WTC11 (cell line): ENCODE measurements around the gene SMIM12. TPM values are rescaled to one million over a fixed set of nuclear protein-coding genes. Genes with fewer than 3 reads are reported as not detected.

Experiments
- ATAC-seq: fragments of 200-7000 bp; cut with Tn5 transposase; 2 replicates; pipeline ENCODE4 v1.10.0; 2021; ENCODE audit warnings: mild to moderate bottlenecking, moderate library complexity
- Bru-seq: library from RNA; stranded (reverse); fragments of 400-500 nt; gene quantifications from one replicate; lab custom pipeline; 2021; lab: Mats Ljungman, UMichigan
- CTCF ChIA-PET: fragments of 300-600 bp; sonication (Branson Sonifier 250); formaldehyde crosslinking; loops from one replicate; lab custom pipeline; 2021; ENCODE audit warnings: antibody characterized with exemption; lab: Charles Lee
- POLR2A ChIA-PET: fragments of 350-600 bp; sonication (Branson Sonifier 250); formaldehyde crosslinking; loops from one replicate; lab custom pipeline; 2021; ENCODE audit warnings: antibody characterized with exemption; lab: Charles Lee
- DNase-seq: peaks from one replicate; pipeline ENCODE4 v3.0.0; 2021; ENCODE audit warnings: low spot score
- H3K27ac Mint-ChIP-seq: 2 replicates; pipeline ENCODE4 v1.8.0; 2021; ENCODE audit warnings: mixed read lengths
- H3K27me3 Mint-ChIP-seq: 2 replicates; pipeline ENCODE4 v1.8.0; 2021; ENCODE audit warnings: low read depth, mild to moderate bottlenecking, moderate library complexity, mixed read lengths
- H3K36me3 Mint-ChIP-seq: 2 replicates; pipeline ENCODE4 v1.8.0; 2021; ENCODE audit warnings: mixed read lengths
- H3K4me1 Mint-ChIP-seq: 2 replicates; pipeline ENCODE4 v1.8.0; 2022; ENCODE audit warnings: mixed read lengths
- H3K4me3 Mint-ChIP-seq: 2 replicates; pipeline ENCODE4 v1.8.0; 2021; ENCODE audit warnings: mild to moderate bottlenecking, moderate library complexity, mixed read lengths
- H3K9me3 Mint-ChIP-seq: 2 replicates; pipeline ENCODE4 v1.8.0; 2021; ENCODE audit warnings: mixed read lengths
- CBFB ChIP-seq: sonication (generic); formaldehyde crosslinking; IDR thresholded peaks from 2 replicates; pipeline ENCODE4 v1.8.1; 2022; ENCODE audit warnings: mild to moderate bottlenecking, low read depth, missing genetic modification reagents
- ELF4 ChIP-seq: sonication (generic); formaldehyde crosslinking; IDR thresholded peaks from 2 replicates; pipeline ENCODE4 v1.8.1; 2022; ENCODE audit warnings: low read depth, mild to moderate bottlenecking, moderate library complexity, missing genetic modification reagents
- ETV6 ChIP-seq: sonication (generic); formaldehyde crosslinking; IDR thresholded peaks from 2 replicates; pipeline ENCODE4 v1.8.1; 2022; ENCODE audit warnings: mild to moderate bottlenecking, missing genetic modification reagents
- FOXJ3 ChIP-seq: sonication (generic); formaldehyde crosslinking; IDR thresholded peaks from 2 replicates; pipeline ENCODE4 v1.9.0; 2021; ENCODE audit warnings: missing genetic modification reagents, mild to moderate bottlenecking, borderline replicate concordance
- NFE2L1 ChIP-seq: sonication (generic); formaldehyde crosslinking; IDR thresholded peaks from 2 replicates; pipeline ENCODE4 v1.8.1; 2023; ENCODE audit warnings: missing genetic modification reagents
- NFYB ChIP-seq: sonication (generic); formaldehyde crosslinking; conservative IDR thresholded peaks from 2 replicates; pipeline ENCODE4 v1.8.0; 2022; ENCODE audit warnings: low read depth, missing genetic modification reagents
- NR1H2 ChIP-seq: sonication (generic); formaldehyde crosslinking; IDR thresholded peaks from 2 replicates; pipeline ENCODE4 v1.9.0; 2021; ENCODE audit warnings: mild to moderate bottlenecking, moderate library complexity, missing genetic modification reagents
- NR3C1 ChIP-seq: sonication (generic); formaldehyde crosslinking; conservative IDR thresholded peaks from 2 replicates; pipeline ENCODE4 v1.8.1; 2023; ENCODE audit warnings: low read depth, mild to moderate bottlenecking, missing genetic modification reagents
- RORB ChIP-seq: fragments of 250-450 bp; sonication (Bioruptor Pico); IDR thresholded peaks from 2 replicates; pipeline ENCODE4 v1.9.0; 2021; ENCODE audit warnings: mild to moderate bottlenecking
- SMAD3 ChIP-seq: sonication (generic); formaldehyde crosslinking; IDR thresholded peaks from 2 replicates; pipeline ENCODE4 v1.8.0; 2022; ENCODE audit warnings: missing genetic modification reagents, mild to moderate bottlenecking, borderline replicate concordance
- SMAD4 ChIP-seq: sonication (generic); formaldehyde crosslinking; IDR thresholded peaks from 2 replicates; pipeline ENCODE4 v1.8.0; 2022; ENCODE audit warnings: mild to moderate bottlenecking, missing genetic modification reagents
- SP1 ChIP-seq: sonication (generic); formaldehyde crosslinking; conservative IDR thresholded peaks from 2 replicates; pipeline ENCODE4 v1.8.1; 2022; ENCODE audit warnings: missing genetic modification reagents
- TEAD1 ChIP-seq: sonication (generic); formaldehyde crosslinking; IDR thresholded peaks from 2 replicates; pipeline ENCODE4 v1.8.0; 2022; ENCODE audit warnings: mild to moderate bottlenecking, missing genetic modification reagents
- long read RNA-seq, 3 experiments: library from RNA in 1 of 3; library from capped mRNA in 1 of 3; library from polyadenylated mRNA in 1 of 3; unstranded in 2 of 3; stranded (forward) in 1 of 3; transcript quantifications; one replicate each; pipeline ENCODE4 v2.0.0, GENCODE V29; 2021
- total RNA-seq: library from RNA; stranded (reverse); gene quantifications from 3 replicates; pipeline ENCODE4 v1.2.3, GENCODE V29; 2021
- TF ChIP-seq, protein P1 (sequence below): sonication (generic); formaldehyde crosslinking; IDR thresholded peaks from 2 replicates; pipeline ENCODE4 v1.8.0; 2022; ENCODE audit warnings: mild to moderate bottlenecking, missing genetic modification reagents
- TF ChIP-seq, protein P2 (sequence below): sonication (generic); formaldehyde crosslinking; IDR thresholded peaks from 2 replicates; pipeline ENCODE4 v1.8.0; 2023; ENCODE audit warnings: missing genetic modification reagents, mild to moderate bottlenecking, borderline replicate concordance
- TF ChIP-seq, protein P3 (sequence below): sonication (generic); formaldehyde crosslinking; IDR thresholded peaks from 2 replicates; pipeline ENCODE4 v1.8.1; 2023; ENCODE audit warnings: mild to moderate bottlenecking, missing genetic modification reagents, moderate library complexity
- TF ChIP-seq, protein P4 (sequence below): sonication (generic); formaldehyde crosslinking; IDR thresholded peaks from 2 replicates; pipeline ENCODE4 v1.8.1; 2022; ENCODE audit warnings: low read depth, missing genetic modification reagents, borderline replicate concordance
- TF ChIP-seq, protein P5 (sequence below): sonication (generic); formaldehyde crosslinking; conservative IDR thresholded peaks from 2 replicates; pipeline ENCODE4 v1.8.1; 2022; ENCODE audit warnings: mild to moderate bottlenecking, missing genetic modification reagents
- TF ChIP-seq, protein P6 (sequence below): sonication (generic); formaldehyde crosslinking; IDR thresholded peaks from 2 replicates; pipeline ENCODE4 v1.8.1; 2023; ENCODE audit warnings: mild to moderate bottlenecking, missing genetic modification reagents
- TF ChIP-seq, protein P7 (sequence below): fragments of 250-450 bp; sonication (Bioruptor Pico); IDR thresholded peaks from 2 replicates; pipeline ENCODE4 v1.9.0; 2021; ENCODE audit warnings: mild to moderate bottlenecking, borderline replicate concordance

Gene SMIM12, protein sequence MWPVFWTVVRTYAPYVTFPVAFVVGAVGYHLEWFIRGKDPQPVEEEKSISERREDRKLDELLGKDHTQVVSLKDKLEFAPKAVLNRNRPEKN
- total RNA-seq (34.6 to 41.9 TPM (median 39.6 TPM) in 3 replicates), Bru-seq, nascent RNA (percentile 91 among the genes with signal in this experiment)
- long read RNA-seq, experiment 1, transcript SMIM12-202 (2 exons, 897 nt): minor isoform, 6 of 85 reads
- long read RNA-seq, experiment 1, transcript SMIM12-206 (2 exons, 3,454 nt): major isoform, 68 of 85 reads
- long read RNA-seq, experiment 1, partial matches to known transcripts: 0 of 85 reads
- long read RNA-seq, experiment 1, other reads (novel, unspliced or antisense): 10 of 85 reads
- long read RNA-seq, experiment 2, transcript SMIM12-206 (2 exons, 3,454 nt): major isoform, 36 of 55 reads
- long read RNA-seq, experiment 2, partial matches to known transcripts: 9 of 55 reads
- long read RNA-seq, experiment 2, other reads (novel, unspliced or antisense): 8 of 55 reads
- long read RNA-seq, experiment 3, transcript SMIM12-206 (2 exons, 3,454 nt): major isoform, 189 of 215 reads
- long read RNA-seq, experiment 3, transcript SMIM12-202 (2 exons, 897 nt): minor isoform, 22 of 215 reads
- long read RNA-seq, experiment 3, partial matches to known transcripts: 1 of 215 reads
- long read RNA-seq, experiment 3, other reads (novel, unspliced or antisense): 3 of 215 reads

DNA sequence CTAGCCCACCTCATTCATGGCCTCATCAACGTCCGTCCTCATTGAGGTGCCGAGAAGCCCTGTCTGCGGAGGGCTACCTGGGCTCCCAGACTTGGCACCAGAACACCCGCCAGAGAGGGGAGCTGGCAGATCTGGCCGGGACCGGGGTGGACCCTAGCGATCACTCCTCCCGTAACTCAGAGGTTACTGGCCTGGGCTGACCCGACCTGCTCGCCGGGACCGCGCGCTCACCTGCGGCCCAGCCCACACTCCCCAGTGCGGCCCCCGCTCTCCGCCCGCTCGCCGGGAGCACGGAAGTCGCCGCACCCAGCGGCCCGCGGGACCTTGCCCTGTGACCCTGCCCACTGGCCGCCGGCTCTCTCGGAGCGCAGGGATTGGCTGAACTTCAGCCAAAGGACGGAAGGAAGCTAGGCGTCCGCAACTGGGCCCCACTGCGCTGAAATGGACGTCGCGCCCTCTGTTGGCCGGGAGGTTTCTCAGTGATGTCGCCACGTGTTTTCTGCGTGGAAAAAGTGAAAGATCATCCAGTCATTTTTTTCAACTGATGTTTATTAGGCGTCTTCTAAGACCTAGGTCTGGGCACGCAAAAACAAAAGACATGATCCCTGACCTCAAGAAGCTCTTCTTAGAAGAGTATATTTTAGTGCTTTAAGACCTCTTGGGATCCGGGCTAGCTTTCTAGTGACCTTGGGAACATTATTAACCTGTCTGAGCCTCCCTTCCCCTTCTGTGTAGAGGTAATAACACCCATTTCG lies at the start of gene SMIM12:
TSS of gene SMIM12 (minus strand) at position 304 of the 755 bp plus-strand sequence. CDS start 3,772 bp downstream, outside the sequence.
- CTCF ChIA-PET: interaction anchor here (0.7 to 2.7 kb wide), 37 partner anchors 9 to 462 kb away, joined by 3 to 32 read pairs (median 4); partner anchors contain the start of genes DLGAP3, GJA4, GJB5 and TMEM35B
- H3K36me3 Mint-ChIP-seq: peaks cover 18% of the 10 kb centered on the region
- peak; percentile 90 for DNase-seq
- POLR2A ChIA-PET: interaction anchor here (0.6 to 0.9 kb wide), 3 partner anchors 12 to 1489 kb away, joined by 3 read pairs; no protein-coding TSS in a partner anchor
- H3K27me3 Mint-ChIP-seq: peaks cover 25% of the 10 kb centered on the region
- H3K27ac Mint-ChIP-seq: peak within 1 kb of the TSS; percentile 68; the same call in 1 of the 2 replicates
- peaks cover 13% of the 10 kb centered on the region for H3K9me3 Mint-ChIP-seq
- H3K4me3 Mint-ChIP-seq: peak within 1 kb of the TSS; percentile 98
- peak; percentile 99 for ATAC-seq
- peaks cover 11% of the 10 kb centered on the region for H3K4me1 Mint-ChIP-seq
- TF ChIP-seq ELF4 (CRISPR knock-in tag): no peak
- 0 out of 2 replicates have a peak, but pooled peaks have one; percentile 27 for TF ChIP-seq SMAD4 (CRISPR knock-in tag)
- TF ChIP-seq, protein P1, sequence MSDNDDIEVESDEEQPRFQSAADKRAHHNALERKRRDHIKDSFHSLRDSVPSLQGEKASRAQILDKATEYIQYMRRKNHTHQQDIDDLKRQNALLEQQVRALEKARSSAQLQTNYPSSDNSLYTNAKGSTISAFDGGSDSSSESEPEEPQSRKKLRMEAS (CRISPR knock-in tag): peak; percentile 93
- TF ChIP-seq, protein P2, sequence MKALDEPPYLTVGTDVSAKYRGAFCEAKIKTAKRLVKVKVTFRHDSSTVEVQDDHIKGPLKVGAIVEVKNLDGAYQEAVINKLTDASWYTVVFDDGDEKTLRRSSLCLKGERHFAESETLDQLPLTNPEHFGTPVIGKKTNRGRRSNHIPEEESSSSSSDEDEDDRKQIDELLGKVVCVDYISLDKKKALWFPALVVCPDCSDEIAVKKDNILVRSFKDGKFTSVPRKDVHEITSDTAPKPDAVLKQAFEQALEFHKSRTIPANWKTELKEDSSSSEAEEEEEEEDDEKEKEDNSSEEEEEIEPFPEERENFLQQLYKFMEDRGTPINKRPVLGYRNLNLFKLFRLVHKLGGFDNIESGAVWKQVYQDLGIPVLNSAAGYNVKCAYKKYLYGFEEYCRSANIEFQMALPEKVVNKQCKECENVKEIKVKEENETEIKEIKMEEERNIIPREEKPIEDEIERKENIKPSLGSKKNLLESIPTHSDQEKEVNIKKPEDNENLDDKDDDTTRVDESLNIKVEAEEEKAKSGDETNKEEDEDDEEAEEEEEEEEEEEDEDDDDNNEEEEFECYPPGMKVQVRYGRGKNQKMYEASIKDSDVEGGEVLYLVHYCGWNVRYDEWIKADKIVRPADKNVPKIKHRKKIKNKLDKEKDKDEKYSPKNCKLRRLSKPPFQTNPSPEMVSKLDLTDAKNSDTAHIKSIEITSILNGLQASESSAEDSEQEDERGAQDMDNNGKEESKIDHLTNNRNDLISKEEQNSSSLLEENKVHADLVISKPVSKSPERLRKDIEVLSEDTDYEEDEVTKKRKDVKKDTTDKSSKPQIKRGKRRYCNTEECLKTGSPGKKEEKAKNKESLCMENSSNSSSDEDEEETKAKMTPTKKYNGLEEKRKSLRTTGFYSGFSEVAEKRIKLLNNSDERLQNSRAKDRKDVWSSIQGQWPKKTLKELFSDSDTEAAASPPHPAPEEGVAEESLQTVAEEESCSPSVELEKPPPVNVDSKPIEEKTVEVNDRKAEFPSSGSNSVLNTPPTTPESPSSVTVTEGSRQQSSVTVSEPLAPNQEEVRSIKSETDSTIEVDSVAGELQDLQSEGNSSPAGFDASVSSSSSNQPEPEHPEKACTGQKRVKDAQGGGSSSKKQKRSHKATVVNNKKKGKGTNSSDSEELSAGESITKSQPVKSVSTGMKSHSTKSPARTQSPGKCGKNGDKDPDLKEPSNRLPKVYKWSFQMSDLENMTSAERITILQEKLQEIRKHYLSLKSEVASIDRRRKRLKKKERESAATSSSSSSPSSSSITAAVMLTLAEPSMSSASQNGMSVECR (CRISPR knock-in tag): peak; percentile 88
- TF ChIP-seq, protein P3, sequence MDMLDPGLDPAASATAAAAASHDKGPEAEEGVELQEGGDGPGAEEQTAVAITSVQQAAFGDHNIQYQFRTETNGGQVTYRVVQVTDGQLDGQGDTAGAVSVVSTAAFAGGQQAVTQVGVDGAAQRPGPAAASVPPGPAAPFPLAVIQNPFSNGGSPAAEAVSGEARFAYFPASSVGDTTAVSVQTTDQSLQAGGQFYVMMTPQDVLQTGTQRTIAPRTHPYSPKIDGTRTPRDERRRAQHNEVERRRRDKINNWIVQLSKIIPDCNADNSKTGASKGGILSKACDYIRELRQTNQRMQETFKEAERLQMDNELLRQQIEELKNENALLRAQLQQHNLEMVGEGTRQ: peak; percentile 75
- TF ChIP-seq, protein P4, sequence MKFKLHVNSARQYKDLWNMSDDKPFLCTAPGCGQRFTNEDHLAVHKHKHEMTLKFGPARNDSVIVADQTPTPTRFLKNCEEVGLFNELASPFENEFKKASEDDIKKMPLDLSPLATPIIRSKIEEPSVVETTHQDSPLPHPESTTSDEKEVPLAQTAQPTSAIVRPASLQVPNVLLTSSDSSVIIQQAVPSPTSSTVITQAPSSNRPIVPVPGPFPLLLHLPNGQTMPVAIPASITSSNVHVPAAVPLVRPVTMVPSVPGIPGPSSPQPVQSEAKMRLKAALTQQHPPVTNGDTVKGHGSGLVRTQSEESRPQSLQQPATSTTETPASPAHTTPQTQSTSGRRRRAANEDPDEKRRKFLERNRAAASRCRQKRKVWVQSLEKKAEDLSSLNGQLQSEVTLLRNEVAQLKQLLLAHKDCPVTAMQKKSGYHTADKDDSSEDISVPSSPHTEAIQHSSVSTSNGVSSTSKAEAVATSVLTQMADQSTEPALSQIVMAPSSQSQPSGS (CRISPR knock-in tag): no peak
- TF ChIP-seq FOXJ3: no peak
- no peak for TF ChIP-seq RORB (CRISPR knock-in tag)
- TF ChIP-seq, protein P5, sequence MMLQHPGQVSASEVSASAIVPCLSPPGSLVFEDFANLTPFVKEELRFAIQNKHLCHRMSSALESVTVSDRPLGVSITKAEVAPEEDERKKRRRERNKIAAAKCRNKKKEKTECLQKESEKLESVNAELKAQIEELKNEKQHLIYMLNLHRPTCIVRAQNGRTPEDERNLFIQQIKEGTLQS (CRISPR knock-in tag): no peak
- peak; percentile 85; the same call in 1 of the 2 replicates for TF ChIP-seq TEAD1 (CRISPR knock-in tag)
- TF ChIP-seq, protein P6, sequence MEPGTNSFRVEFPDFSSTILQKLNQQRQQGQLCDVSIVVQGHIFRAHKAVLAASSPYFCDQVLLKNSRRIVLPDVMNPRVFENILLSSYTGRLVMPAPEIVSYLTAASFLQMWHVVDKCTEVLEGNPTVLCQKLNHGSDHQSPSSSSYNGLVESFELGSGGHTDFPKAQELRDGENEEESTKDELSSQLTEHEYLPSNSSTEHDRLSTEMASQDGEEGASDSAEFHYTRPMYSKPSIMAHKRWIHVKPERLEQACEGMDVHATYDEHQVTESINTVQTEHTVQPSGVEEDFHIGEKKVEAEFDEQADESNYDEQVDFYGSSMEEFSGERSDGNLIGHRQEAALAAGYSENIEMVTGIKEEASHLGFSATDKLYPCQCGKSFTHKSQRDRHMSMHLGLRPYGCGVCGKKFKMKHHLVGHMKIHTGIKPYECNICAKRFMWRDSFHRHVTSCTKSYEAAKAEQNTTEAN (CRISPR knock-in tag): 0 out of 2 replicates have a peak, but pooled peaks have one; percentile 59
- TF ChIP-seq SP1 (CRISPR knock-in tag): peak; percentile 92
- TF ChIP-seq NFE2L1 (CRISPR knock-in tag): no peak
- no peak for TF ChIP-seq SMAD3 (CRISPR knock-in tag)
- TF ChIP-seq NR1H2 (CRISPR knock-in tag): no peak
- TF ChIP-seq ETV6 (CRISPR knock-in tag): peak; percentile 73; the same call in 1 of the 2 replicates
- TF ChIP-seq NR3C1 (CRISPR knock-in tag): no peak
- TF ChIP-seq, protein P7, sequence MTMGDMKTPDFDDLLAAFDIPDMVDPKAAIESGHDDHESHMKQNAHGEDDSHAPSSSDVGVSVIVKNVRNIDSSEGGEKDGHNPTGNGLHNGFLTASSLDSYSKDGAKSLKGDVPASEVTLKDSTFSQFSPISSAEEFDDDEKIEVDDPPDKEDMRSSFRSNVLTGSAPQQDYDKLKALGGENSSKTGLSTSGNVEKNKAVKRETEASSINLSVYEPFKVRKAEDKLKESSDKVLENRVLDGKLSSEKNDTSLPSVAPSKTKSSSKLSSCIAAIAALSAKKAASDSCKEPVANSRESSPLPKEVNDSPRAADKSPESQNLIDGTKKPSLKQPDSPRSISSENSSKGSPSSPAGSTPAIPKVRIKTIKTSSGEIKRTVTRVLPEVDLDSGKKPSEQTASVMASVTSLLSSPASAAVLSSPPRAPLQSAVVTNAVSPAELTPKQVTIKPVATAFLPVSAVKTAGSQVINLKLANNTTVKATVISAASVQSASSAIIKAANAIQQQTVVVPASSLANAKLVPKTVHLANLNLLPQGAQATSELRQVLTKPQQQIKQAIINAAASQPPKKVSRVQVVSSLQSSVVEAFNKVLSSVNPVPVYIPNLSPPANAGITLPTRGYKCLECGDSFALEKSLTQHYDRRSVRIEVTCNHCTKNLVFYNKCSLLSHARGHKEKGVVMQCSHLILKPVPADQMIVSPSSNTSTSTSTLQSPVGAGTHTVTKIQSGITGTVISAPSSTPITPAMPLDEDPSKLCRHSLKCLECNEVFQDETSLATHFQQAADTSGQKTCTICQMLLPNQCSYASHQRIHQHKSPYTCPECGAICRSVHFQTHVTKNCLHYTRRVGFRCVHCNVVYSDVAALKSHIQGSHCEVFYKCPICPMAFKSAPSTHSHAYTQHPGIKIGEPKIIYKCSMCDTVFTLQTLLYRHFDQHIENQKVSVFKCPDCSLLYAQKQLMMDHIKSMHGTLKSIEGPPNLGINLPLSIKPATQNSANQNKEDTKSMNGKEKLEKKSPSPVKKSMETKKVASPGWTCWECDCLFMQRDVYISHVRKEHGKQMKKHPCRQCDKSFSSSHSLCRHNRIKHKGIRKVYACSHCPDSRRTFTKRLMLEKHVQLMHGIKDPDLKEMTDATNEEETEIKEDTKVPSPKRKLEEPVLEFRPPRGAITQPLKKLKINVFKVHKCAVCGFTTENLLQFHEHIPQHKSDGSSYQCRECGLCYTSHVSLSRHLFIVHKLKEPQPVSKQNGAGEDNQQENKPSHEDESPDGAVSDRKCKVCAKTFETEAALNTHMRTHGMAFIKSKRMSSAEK (CRISPR knock-in tag): no peak
- TF ChIP-seq NFYB (CRISPR knock-in tag): peak; percentile 67
- no peak for TF ChIP-seq CBFB (CRISPR knock-in tag)
